GM21619 (cell line): ENCODE measurements around the gene ARID4B.
"Not testable (repeated sequence)": the region's sequence is repeated elsewhere in the genome, so short reads cannot be mapped to it uniquely, and the experiment has no call there.

Experiments
- ATAC-seq: cut with Tn5 transposase; IDR thresholded peaks from one replicate; pipeline ENCODE4 v1.9.1; 2021; ENCODE audit not compliant: unreplicated experiment

The ARID4B gene

DNA sequence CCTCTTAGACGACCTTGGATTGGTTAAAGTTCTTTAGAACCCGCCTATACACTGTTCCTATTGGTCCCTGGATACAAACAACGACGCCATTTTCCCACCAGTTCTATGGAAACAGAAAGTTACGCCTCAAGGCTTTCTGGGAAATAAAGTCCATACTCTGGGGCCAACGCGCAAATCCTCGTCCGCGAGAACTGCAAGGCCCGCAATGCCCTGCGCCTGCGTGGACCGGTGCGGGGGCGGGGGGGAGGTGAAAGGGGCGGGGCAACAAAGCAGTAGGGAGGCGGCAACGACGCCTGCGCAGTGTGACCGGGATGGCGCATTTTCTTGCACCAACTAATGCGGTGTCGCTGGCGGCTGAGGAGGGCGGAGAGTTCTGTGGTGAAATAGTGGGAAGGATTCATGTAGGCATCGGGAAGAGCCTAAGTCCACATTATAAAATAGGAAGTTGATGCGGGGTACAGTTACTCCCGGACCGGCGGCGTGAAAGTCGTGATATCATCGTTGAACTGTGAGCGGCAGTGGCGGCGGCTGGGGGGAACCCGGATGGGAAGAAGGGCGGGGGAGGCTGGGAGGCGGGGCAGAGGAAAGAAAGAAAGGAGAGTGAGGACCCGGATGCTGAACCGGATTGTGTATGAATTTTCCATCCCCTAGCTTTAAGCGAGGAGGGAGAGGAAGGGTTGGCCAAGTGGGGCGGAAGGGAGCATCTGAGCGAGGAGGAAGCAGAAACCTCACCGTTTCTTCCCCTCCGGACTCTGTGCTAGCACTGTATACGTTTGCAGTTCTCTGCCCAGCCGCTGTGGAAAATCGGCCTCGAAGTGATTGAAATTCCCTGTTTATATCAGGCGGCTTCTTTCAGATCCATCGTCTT lies 526 bp upstream of the ARID4B start, which contains the start of gene GGPS1:
Gene GGPS1, plus strand, starts transcription at position 300 of the 868 bp plus-strand sequence. CDS start 6,695 bp downstream, outside the sequence.
- peak; percentile 58 for ATAC-seq

DNA sequence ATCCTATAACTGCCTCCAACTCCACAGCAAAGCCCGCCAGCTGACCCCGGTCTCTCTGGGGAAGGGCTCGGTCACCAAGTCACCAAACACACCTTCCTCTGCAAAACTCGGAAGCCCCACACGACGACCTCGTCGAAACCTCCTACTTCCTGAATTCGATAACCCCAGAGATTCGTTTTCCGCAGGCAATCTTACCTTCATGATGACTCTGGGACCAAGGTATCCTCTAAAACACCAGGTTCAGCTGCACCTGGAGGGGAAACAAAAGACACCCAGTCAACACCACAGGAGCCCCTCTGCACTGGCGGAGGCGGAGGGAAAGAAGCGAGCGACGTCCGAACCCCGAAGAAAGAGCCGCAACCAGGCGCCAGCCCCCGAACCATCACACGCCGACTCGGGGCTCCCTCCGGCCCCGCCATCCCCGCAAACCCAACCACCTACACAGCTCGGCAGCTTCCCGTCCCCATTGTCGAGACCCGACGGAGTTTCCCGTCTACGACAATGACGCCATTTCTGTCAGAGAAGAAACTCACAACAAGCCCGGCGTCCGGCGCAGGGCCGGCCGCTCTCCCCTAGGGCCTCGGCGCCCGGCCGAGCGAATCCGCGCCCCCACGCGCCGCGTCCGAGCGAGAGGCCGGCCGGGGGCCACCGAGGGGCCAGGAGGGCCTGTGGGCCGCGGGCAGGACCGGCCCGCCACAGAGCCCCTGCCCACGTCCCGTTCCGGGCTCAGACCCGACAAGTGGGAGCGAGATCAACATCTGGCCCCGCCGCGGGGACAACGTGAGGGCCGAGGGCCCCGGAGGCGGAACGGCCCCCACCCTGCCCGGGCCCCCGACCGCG lies 1.0 kb downstream of the ARID4B start:
- no peak for ATAC-seq

DNA sequence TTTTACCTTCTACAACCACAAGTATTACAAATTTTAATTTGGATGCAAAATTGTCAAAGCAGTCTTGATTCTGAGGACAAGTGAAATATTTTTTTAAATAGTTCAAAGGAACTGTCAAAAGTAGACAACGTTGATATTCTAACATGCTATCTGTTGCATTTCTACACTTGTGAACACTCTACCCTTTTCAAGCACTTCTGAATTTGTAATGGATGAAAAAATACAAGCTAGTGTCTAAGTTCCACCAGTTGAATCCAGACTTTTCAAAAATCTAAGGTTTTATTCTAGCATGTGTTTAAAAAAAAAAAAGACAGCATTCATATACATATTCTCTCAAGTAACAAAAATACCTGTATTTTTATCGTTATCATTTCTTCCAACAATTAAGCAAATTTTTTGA lies 2.1 kb downstream of the ARID4B start:
- no peak for ATAC-seq

DNA sequence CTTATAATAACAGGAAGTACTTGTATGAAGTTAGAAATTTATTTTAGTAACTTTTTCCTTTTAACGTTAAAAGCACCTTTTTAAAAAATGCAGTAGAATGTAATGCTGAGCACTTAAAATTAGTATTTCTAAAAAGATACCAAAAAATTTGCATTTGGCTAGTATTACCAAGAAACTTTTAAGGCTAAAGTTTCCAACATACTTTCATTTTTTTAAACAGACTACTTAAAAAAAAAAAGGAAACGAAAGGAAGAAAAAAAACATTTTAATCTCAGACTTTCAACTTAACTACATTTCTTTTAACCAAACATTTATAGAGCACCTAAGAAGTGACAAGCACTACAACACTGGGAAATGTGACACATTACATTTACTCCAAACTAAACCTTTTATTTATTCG lies 2.8 kb downstream of the ARID4B start:
- ATAC-seq, result no peak

DNA sequence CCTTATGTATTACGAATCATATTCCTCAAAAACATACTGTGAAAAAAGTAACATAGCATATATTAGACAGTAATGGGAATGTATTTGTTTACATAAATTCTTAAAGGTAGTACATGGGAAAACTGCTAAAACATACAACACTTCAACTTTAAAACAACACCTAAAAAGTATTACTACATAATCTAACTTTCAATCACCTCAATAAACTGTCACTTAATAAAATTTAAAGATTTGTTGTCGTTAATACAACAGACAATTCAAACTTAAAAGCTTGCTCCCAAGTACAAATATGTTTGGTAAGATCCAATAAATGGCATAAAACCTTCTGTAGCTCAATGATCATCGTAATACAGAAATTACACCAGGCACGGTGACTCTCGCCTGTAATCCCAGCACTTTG lies 3.7 kb downstream of the ARID4B start:
- no peak for ATAC-seq

DNA sequence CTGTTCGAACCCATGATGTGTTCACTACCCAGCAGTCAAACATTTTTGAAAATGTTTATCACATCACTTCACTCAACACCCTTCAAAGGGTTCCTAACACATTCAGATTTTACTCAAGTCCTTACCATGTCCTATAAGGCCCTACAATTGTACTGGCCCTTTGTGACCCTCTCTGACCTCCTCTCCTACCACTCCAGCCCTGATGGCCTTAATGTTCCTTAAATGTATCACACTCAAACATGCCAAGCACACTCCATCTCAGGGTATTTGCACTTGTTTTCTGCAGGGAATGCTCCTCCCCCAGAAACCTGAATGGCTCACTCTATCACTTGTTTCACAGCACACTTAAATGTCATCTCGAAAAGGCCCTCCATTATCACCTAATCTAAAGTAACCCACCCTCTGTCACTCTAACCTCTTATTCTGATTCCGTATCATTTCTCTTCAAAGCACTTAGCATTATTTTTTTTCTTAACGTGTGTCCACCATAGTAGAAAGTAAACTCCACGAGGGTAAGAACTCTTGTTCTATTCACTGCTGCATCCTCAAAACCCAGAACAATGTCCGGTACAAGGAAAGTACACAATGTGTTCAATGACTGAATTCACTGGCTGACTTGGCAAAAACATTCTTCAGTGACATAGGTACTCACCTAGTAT lies 7.3 kb downstream of the ARID4B start:
- ATAC-seq, result no peak

DNA sequence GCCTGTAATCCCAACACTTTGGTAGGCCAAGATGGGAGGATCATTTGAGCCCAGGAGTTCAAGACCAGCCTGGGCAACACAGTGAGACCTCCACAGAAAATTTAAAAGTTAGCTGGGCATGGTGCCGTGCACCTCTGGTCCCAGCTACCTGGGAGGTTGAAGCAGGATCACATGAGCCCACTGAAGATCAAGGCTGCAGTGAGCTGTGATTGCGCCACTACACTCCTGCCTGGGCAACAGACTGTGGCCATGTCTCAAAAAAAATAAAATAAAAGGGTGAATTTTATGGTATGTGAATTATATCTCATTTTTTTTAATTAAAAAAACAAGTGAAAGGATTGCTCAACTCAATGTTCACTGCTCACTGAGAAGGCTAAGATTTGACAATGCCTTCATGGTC lies 8.7 kb downstream of the ARID4B start:
- ATAC-seq, result no peak

DNA sequence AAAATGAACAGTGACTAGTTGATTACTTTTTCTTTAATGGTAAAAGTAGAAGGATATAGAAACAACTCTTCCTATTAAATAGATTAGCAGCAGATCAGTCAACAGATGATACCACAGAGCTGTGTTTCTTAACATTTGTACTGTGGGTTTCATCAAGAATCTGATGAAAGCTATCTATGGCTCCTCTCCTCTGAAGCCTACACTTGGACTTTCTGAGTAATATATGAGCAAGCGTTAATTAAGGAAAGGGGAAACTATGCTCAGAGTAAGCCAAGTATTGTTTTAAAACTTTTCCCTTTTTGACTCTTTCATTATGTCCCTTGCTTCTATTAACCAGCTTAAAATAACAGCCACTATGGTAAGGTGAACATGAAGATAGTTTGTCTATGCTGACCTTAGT lies 10.8 kb downstream of the ARID4B start:
- no peak for ATAC-seq

DNA sequence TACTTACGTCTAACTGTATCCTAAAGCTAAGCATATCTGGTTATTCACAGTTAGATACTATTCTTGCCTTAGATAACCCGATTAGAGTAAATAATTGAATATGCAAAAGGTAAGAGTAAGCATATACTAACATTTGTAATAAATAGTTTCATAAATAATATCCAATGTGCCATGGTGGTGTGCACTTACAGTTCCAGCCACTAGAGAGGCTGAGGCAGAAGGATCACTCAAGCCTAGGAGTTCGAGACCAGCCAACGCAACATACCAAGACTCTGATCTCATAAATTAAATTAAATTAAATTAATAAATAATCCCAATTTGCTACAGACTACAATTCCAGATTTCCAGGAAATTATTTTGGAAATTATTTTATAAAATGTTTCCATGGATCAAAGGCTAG lies 12.2 kb downstream of the ARID4B start:
- no peak for ATAC-seq

DNA sequence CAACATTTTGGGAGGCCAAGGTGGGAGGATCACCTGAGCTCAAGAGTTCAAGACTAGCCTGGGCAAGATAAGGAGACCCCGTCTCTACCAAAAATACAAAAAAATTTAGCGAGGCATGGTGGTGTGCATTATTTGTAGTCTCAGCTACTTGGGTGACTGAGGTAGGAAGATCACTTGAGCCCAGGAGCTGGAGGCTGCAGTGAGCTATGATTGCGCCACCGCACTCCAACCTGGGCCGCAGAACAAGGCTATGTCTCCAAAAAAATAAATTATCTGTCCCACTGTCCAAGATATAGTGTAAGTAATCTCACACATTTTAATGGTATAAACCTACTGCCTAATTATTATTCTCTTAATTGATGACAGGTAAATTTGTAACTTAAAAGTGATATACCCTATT lies 12.8 kb downstream of the ARID4B start:
- no peak for ATAC-seq

DNA sequence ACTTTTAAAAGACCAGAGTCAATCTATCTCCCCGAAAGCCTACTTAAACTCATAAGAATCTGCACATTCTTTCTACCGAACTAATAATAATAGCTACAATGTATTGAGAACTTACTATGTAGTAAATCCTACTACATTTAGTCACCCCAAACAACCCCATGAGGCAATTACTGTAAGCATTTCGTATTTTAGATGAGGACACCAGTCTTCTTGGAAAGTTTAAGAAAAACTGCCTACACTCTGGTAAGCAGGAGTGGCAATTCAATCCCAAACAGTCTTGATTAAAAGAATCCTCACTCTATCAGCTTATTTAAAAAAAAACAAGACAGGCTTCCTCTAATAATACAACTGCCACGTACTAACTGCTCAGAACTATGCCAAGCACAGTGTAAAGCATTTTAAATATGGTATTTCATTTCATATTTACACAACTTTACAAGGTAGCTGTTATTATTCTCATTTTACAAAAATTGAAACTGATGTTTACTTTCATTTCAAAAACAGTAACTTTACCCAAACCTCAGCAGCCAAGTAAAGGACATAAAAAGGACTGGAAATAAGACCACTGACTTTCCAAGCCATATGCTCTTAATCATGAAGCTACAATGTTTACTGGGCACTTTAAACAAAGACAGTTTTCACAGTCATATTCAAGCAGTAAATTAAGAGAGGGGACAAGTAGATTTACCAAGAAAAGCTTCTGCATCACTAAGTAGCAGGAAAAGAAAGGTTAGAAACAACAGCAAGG lies 13.9 kb downstream of the ARID4B start:
- no peak for ATAC-seq

DNA sequence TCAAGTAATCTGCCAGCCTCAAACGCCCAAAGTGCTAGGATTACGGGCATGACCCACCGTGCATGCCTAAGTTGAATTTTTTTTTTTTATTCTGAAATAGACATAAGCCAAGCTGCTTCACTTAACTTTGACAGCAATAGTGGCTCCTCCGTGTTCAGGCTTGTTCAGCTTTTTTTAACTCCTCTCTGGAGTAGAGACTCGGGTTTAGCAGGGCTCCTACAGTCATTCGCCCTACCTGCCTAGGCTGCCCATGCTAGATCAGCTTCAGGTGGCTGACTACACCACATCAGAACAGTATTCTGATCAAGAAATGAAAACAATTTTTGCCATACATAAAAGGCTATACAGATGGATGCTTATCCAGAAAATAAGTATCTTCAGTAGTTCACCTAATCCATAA lies 14.7 kb downstream of the ARID4B start:
- ATAC-seq, result no peak

DNA sequence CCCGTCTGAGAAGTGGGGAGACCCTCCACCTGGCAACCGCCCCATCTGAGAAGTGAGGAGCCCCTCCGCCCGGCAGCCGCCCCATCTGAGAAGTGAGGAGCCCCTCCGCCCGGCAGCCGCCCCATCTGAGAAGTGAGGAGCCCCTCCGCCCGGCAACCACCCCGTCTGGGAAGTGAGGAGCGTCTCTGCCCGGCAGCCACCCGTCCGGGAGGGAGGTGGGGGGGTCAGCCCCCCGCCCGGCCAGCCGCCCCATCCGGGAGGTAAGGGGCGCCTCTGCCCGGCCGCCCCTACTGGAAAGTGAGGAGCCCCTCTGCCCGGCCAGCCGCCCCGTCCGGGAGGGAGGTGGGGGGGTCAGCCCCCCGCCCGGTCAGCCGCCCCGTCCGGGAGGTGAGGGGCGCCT lies 18.8 kb downstream of the ARID4B start:
- not testable (repeated sequence) for ATAC-seq

DNA sequence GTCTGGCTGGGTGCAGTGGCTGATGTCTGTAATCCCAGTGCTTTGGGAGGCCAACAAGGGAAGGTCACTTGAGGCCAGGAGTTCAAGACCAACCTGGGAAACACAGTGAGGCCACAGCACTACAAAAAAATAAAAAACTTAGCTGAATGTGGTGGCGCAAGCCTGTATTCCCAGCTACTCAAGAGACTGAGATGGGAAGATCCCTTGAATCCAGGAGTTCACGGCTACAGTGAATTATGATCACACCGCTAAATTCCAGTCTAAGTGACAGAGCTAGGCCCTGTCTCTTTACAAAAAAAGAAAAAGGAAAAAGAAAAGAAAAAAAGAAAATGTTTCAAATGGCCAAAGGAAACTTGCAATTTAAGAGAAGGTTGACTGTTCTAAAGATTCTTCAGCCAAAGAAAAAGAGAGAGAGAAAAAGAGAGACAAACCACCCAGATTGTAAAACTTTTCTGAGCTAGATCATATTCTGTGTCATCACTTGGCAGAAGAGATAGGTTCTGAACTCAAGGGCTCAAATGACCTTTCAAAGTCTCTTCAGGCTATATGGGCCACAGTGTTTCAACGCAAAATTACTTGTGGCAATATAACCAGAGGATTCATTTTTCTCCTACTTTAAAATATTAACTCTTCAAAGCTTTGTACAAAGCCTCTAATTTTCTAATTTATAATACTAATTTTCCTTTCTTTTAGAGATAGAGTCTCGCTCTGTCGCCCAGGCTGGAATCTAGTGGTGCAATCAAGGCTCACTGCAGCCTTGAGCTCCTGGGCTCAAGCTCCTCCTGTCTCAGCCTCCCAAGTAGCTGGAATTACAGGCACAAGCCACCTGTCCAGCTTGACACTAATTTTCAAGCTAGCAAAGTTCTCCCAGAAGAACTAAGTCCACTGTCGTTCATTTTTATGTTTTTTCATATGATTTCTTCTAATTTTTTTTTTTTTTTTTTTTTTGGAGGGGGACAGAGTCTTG lies 20.5 kb downstream of the ARID4B start:
- ATAC-seq, result no peak

DNA sequence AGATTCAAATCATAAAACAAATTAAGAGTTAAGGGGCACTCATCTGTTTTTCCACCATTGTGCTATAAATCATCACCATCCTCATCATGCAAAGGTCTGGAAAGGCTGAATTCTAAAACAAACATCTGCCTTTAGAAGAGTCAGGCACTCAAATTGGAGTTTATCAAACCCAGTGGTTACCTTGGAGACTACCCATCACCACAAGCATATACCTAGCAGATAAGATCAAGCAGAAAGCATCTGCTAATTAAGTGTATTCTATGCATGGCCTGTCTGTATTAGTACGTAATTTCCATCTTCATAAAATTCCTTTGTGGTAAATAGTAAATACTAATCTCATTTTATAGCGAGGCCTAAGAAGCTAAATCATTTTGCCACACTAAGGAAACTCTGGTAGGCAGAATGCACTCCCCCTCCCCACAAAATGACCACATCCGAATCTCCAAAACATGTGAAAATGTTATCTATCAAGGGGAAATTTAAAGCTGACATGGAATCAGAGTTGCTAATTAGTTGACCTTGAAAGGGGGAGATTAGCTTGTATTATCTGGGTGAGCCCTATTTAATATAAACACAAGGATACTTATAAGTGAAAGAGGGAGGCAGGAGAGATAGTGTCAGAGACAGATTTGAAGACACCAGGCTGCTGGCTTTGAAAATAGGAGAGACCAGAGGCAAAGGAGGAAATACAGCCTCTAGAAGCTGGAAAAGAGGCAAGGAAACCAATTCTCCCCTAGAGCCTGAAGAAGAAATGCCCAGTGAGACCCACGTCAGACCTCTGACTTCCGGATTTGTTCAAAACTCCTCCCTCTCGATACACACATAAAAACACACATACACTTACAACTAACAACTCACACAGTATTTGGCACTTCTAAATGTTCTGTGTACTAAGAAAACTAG lies 23.2 kb downstream of the ARID4B start:
- no peak for ATAC-seq

DNA sequence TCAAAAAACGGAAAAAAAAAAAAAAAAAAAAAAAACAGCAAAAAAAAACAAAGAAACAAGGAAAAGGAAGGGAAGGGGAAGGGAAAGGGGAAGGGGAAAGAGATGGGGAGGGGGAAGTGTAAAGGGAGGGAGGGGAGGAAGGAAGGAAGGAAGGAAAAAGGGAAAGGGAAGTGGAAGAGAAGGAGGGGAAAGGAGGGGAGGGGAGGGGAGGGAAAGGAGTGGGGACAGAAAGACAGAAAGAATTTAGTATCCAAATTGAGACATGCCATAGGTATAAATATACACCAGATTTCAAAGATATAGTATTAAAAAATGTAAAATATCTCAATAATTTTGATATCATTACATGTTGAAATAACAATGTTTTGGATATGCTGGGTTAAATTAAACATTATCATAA lies 25.8 kb downstream of the ARID4B start:
- ATAC-seq, result no peak

DNA sequence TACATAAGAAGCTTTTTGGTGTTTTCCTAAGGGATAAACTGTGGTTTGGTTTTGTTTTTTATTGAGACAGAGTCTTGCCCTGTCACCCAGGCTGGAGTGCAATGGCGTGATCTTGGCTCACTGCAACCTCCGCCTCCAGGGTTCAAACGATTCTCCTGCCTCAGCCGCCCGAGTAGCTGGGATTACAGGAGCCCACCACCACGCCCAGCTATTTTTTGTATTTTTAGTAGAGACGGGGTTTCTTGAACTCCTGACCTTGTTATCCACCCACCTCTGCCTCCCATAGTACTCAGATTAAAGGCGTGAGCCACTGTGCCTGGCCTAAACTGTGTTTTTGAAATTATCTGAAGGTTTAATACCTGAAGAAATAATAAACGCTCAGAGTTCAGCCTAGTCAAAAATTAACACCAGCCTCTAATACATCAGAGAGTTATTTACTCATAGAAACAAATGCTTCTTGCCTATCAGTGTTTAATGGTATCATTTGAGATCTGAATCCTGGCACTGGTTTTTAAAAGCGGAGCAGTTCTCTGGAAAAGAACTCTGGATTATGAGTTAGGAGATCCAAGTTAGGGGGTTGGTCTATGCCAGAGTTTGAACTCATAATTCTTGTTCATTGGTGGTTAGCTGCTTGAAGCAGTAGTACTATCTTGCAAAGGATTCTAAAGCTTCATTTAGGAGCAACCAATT lies 28.7 kb downstream of the ARID4B start:
- no peak for ATAC-seq

DNA sequence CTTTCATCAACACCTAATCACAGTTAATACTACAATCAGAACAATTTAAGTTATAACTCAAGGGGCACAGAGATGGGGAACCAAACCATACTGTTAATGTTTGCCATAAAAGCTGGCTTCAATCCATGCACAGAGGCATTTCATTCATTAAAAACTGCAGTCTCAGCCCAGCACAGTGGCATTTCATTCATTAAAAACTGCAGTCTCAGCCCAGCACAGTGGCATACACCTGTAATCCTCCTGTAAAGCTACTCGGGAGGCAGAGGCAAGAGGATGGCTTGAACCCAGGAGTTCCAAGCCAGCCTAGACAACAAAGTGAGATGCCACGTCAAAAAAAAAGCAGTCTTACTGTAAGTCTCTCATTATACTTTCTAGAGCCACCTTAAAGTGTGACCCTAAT lies 29.2 kb downstream of the ARID4B start:
- ATAC-seq, result no peak
